NCI-H1694 (cell line): ENCODE results near the gene CRY2.
"Not testable (repeated sequence)": the region's sequence is repeated elsewhere in the genome, so short reads cannot be mapped to it uniquely, and the experiment has no call there.

Experiments
- DNase-seq: peaks from one replicate; lab custom pipeline; 2025; lab: John Stamatoyannopoulos, UW

Gene CRY2

DNA sequence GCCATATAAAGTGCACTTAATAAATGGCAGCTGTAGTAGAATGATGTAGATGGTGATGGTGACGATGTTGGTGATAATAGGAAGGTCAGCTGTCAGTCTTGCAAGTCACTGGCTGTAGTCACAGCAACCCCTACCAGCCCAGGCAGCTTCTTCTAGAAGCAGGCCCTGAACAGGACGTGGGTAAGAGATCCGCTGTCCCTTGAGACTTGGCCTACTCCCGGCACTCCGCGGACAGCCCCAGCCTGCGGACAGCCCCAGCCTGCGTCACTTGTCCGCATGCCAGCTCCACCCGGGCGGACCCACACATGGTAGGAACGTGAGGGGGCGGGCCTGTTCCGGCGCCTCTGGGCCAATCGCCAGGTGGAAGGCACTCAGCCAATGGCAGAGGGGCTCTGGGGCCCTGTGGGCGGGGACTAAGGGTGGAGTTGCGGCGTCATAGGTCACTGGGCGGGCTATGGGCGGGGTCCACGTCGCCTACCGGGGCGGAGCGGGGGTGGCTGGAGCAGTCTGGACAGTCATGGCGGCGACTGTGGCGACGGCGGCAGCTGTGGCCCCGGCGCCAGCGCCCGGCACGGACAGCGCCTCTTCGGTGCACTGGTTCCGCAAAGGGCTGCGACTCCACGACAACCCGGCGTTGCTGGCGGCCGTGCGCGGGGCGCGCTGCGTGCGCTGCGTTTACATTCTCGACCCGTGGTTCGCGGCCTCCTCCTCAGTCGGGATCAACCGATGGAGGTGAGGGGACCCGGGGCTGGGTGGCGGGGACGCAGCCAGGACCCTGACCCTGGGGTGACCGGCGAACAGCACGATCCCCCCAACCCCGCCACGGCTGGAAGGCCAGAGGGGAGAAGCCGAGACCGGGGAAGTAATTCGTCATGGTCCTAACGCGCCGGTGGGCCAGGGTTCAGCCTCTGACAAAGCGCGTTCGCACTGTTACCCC lies at the start of gene CRY2:
CRY2 (plus strand) TSS at position 502 of the 937 bp plus-strand sequence; CDS start at position 518, 16 bp downstream.
- DNase-seq: peak; percentile 88

DNA sequence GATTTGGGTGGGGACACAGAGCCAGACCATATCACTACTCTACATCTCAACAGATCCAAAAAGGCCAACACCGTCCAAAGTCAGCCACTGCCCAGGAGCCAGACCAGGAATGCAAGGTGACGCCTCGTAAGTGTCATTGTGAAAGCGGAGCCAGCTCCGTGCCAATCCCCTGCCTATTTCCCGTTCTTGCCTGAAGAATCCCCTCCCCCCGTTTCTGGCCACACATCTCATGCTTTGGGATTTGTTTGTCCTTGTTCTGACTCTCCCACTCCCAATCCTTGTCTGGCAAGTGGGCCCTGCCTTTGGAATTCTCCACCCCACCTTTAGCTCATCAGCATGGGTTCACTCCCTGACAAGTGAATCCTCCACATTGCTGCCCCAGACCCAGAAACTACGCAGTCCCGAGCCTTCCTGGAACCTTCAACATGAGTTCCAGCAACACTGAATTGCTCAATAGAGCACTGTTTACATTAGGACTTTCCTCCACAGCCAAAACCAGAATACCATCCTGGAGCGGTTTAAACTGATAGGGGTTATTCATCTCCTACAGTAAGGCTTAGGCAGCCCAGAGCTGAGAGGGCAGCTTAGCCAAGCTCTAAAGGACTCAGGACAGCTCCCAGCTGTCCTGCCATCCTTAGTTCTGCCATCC lies 48.4 kb upstream of the CRY2 start:
- no peak for DNase-seq

DNA sequence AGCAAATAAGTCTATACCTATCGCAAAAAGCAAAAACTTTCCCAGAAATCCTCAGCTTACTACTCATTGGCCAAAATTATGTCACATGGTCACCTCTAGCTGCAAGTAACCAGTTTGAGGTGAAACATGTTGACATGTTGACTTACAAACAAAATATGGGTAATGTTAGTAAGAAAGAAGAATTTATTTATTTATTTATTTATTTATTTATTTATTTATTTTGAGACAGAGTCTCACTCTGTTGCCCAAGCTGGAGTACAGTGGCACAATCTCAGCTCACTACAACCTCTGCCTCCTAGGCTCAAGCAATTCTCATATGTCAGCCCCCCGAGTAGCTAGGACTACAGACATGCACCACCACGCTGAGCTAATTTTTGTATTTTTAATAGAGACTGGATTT lies 47.7 kb upstream of the CRY2 start:
- DNase-seq: no peak

DNA sequence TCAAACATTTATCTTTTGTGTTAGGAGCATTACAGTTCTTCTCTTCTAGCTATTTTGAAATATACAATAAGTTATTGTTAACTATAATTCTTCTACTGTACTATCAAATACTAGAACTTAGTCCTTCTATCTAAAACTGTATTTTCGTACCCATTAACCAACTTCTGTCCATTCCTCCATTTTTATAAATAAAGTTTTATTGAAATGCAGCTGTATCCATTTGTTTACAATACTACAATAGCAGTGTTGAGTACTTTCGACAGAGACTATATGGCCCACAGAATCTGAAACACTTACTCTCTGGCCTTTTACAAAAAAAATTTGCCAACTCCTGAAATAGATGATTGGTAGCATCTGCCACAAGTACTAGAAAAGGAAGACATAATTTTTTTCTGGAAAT lies 47.0 kb upstream of the CRY2 start:
- DNase-seq: no peak

DNA sequence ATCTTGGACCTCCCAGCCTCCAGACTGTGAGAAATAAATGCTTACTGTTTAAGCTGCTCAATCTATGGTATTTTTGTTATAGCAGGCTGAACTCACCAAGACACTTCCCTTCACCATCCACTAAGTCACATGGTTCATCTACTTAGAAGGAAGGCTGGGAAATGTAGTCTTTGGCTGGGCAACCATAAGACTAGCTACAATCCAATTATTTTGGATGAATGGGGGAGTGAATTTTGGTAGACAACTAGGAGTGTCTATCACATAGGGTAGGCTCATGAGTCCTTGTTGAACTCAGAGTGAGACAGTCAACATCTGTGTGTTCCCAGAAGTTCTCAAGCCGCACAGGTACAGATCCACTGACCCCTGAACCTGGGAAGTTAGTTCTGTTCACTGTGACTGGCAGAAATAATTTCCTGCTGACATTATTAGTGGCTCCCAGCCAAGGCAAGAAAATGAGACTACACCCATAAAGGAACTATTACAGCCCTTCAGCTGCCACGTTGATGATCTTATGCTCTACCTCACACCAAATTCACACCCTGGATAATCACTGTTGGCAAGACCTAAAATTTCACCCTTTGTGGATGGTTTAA lies 45.5 kb upstream of the CRY2 start:
- DNase-seq: no peak

- no peak for DNase-seq
Observed at GRCh38 chr11:45802531-45803317, 44.6 kb upstream of the CRY2 start.

DNA sequence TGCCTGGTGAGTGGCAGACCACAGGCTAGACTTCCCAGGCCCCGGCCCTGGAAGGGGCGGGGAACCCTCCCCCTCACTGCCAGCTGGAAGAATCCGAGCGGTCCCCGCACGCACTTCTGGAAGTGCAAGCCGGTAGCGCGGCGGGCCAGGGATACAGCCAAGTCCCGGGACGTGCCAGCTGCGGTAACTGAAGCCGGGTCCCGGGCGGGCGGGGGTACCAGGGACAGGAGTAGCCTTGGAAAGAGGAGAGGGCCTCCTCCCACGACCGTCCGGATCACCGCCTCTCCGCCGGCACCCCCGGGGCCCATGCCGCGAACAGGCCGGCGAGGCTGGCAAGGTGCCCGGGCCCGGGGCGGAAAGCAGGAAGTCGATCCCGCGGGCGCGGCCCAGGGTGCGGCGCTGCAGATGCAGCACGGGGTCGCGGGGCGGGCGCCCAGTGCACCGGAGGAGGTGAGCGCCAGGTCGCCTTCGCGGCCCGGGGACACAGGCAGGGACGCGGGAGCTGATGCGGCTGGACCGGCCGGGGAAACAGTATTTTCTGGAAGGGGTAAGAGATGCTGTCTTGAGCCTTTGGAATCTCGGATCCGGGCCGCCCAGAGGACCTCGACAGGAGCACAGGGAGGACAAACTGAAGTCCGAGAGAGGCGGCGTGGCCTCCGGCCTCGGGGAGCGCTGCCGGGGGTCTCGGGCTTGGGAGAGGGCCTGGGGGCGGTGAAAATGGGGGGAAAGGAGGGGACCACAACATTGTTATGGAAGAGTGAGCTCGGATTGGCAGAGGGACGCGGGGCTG lies 43.1 kb upstream of the CRY2 start:
- no peak for DNase-seq

GRCh38 chr11:45804761-45805304 lies 42.4 kb upstream of the CRY2 start, which contains the start of gene SLC35C1:
Gene SLC35C1, plus strand, starts transcription at chr11:45805149. Its CDS starts 653 bp downstream, at chr11:45805802.
- DNase-seq: peak; percentile 73

DNA sequence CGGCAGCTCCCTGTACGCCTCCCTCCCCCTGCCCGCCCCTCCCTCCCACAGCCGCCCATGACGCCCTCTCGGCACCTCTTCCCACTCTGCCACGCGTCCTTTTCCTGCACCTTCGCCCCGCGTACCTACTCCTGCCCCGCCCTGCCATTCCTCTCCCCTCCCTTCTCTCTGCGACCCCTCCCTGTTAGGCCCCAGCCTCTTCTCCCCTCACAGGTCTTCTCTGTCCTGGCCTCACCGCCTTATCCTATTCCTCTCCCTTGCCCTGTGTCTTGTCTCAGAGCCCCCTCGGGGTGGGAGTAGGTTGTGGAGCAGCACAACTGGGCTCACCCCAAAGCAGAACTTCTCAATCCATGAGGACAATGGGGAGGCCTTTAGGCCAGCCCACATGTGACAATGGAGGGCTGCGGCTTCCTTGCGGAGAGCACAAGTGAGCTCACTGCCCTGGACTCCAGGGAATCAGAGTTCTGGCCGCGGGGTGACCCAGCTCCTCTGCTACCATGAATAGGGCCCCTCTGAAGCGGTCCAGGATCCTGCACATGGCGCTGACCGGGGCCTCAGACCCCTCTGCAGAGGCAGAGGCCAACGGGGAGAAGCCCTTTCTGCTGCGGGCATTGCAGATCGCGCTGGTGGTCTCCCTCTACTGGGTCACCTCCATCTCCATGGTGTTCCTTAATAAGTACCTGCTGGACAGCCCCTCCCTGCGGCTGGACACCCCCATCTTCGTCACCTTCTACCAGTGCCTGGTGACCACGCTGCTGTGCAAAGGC lies 41.8 kb upstream of the CRY2 start:
- DNase-seq: no peak

DNA sequence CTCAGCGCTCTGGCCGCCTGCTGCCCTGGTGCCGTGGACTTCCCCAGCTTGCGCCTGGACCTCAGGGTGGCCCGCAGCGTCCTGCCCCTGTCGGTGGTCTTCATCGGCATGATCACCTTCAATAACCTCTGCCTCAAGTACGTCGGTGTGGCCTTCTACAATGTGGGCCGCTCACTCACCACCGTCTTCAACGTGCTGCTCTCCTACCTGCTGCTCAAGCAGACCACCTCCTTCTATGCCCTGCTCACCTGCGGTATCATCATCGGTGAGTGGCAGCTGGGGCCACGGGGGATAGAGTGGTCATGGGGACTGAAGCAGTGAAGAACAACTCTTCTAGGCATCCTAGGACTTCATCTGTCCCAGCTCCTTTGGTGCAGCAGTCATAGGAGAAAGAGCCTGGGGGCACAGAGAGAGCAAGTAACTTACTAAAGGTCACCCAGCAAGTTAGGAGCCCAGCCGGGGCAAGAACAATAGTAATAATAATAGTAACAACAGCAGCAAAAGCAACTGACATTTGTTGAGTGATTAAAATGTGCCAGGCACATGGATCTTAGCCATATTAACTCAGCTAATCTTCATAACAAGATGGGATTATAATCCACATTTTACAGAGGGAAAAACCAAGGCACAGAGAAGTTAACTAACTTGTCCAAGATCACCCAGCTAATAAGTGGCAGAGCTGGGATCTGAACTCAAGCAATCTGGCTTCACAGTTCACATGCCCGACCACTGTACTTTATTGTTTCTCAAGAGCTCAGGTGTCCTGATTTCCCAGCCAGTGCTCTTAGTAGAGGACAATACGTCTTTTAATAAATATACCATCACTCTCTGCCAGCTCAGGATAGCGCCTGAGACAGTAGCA lies 41.0 kb upstream of the CRY2 start:
- DNase-seq: no peak

DNA sequence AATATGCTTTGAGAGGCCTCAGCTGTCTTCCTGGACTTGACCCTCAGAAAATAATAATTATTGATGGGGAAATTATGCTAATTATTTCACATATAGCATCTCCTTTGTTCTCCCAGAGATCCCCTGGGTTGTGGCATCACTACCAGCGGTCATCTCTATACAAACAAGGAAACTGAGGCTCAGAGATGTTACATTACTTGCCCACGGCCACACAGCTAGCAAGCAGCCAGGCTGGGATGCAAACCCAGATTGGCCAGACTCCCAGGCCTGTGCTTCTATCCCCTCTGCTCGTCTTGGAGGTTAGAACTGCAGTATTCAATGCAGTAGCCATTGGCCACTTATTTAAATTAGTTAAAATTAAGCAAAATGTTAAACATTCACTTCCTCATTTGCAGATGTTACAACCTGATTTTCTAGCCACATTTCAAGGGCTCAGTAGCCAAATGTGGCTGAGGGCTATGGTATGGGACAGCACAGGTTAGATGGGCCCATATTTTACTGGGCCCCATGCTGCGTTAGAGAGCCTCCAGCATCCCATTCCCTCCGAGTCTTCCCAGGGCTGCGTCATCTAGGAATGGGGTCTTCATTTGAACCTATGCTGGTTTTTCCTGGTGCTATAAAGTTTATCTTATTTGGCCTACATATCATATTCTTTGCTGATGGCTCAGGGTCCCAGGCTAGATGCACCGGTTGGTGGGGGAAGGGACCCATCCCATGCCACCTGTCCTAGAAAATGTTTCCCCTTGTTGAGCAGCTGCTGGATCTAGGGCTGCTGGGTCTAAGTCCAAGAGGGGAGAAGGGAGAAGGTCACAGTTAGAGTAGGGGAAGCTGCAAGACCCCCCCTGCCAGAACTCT lies 40.1 kb upstream of the CRY2 start:
- DNase-seq: no peak

DNA sequence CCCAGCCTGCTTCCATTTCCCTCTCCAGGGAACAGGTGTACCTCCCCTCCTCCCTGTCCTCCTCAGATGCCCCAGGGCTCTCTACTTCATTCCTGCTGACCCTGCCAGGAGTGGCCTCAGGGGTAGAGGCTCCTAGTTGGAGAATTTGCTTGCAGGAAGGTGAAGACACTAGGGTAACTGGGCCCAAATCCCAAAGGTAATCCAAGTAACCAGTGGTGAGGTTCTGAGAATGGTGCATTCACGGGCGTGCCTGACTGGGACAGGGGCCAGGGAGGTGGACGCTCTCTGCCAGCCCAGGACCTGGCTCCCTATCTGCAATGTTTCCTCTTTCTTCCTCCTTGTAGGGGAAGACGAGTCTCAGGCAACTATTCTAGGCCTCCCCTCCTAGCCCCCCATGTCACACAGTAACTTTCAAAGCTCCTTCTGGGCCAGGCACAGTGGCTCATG lies 39.5 kb upstream of the CRY2 start:
- DNase-seq: no peak

DNA sequence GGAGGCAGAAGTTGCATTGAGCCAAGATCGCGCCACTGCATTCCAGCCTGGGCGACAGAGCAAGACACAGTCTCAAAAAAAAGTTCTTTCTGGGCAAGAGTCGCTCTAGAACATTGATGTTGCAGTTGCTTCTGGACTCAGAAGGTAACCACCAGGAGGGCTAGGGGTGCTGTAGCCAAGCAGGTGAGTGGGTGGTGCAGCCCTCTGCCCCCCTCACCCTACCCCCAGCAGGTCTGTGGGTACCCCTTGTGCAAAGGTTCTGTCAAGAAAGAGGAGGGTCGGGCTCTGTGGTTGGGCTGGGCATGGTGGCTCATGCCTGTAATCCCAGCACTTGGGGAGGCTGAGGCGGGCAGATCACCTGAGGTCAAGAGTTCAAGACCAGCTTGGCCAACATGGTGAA lies 38.8 kb upstream of the CRY2 start:
- DNase-seq: not testable (repeated sequence)

DNA sequence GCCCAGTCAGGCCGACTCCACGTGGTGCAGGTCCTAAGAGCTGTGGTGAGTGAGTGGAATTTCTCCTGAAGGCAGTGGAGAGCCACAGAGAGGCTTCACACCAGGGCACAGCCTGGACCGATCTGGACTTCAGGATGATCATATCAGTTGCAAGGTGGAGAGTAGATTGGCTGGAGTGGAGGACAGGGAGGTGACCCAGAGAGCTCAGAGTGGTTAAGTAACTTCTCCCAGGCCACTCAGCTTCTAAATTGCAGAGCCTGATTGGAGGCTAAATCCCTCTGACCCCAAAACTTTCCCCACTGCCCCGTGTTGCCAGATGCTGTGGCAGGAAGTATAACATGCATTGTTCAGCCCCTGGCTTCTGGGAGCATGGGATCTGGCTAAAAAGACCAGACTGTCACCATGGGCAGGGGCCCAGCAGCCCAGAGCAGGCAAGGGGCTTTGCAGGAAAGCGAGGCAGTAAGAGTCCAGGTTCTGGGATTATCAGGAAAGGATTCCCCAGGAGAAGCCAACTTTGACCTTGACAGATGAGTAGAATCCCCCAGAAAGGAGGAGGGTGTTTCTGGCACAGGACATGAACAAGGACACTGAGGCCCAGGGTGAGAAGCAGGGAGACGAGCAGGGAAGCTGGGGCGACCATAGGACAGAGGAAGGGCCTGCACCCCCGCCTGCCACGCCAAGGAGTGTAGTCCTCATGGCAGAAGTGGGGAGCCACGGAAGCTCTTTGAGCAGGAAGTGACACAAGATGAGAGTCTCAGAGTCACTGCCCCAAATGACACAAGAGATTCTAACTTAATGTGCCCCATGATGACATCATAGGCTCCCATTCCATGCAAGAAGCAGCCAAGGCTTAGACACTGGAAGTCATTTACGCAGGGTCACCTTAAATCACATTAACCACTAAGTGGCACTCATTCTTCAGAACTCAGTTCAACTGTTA lies 37.5 kb upstream of the CRY2 start:
- no peak for DNase-seq

- DNase-seq: no peak
Observed at GRCh38 chr11:45810431-45811108, 36.7 kb upstream of the CRY2 start.

GRCh38 chr11:45811109-45811435 lies 36.2 kb upstream of the CRY2 start:
- no peak for DNase-seq
